ENCODE results near the gene GFAP.

Gene GFAP

DNA sequence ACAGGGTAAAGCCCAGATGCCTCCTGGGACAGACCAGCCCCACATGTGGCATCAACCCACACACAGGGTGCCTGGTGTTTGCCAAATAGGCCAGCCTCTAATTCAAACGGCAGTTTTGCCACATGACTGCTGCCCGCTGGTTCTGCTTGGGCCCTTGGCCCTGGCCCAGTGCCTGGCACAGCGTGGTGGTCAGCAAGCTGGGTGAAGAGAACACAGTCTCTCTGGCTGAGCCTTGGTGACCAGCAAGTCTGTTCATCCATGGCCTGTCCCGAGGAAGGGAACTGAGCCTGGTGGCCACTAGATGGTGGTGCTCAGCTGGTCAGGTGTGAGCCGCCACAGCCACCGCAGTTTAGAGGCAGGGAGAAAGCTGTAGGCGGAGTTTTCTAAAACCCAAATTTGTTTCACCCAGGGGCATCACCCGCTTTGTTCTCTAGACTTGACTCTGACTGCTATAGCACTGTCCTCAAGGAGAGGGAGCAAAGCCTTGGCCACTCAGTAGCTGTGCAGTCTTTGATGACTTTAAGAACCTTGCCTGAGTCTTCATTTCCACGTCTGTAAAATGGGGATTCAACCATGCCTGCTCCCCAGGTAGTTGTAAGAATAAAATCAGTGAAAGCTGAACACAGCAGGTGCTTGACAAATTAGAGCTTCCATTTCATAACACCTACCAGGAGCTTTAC, 4.7 kb upstream of the GFAP start:
- peak overlapping the region; percentile 68 for H2AFZ ChIP-seq (ENCODE audit: low read length)

GRCh38 chr17:44919411-44919810, 4.1 kb upstream of the GFAP start:
- no peak overlapping the region for H3K4me3 ChIP-seq (ENCODE audit: low read length, poor library complexity, severe bottlenecking)
- H3K9me2 ChIP-seq (replicated peaks; ENCODE audit: low read depth, low read length) = no peaks in the 10 kb centered on the region
- H3K79me2 ChIP-seq (ENCODE audit: insufficient read depth, low read length) = no peaks in the 10 kb centered on the region
- H3F3A ChIP-seq (ENCODE audit: low read depth) = 0 out of 2 replicates have a peak, but pooled peaks cover 2% of the 10 kb centered on the region
- no peak overlapping the region for H3K4me2 ChIP-seq (ENCODE audit: low read depth, low read length, poor library complexity, severe bottlenecking)
- no peaks in the 10 kb centered on the region for H3K9me3 ChIP-seq (ENCODE audit: insufficient read depth, low read depth, low read length)
- H4K20me1 ChIP-seq (ENCODE audit: insufficient read depth, low read length, poor library complexity, severe bottlenecking) = no peaks in the 10 kb centered on the region
- no peak overlapping the region for H3K9ac ChIP-seq (ENCODE audit: low read depth, low read length, poor library complexity, severe bottlenecking)
- H2AFZ ChIP-seq (ENCODE audit: low read length) = peak overlapping the region; percentile 68; the same call in 1 of the 2 replicates
- no peaks in the 10 kb centered on the region for H3K36me3 ChIP-seq (ENCODE audit: insufficient read depth, low read length)
- H3K4me1 ChIP-seq (ENCODE audit: insufficient read depth, low read length, poor library complexity, severe bottlenecking) = peaks cover 11% of the 10 kb centered on the region
- TF ChIP-seq EZH2phosphoT487 (IDR thresholded peaks at IDR 0.05; ENCODE audit: borderline replicate concordance) (no peak), CTCF (conservative IDR thresholded peaks at IDR 0.05; ENCODE audit: low read length) (no peak)
- H3K27me3 ChIP-seq (ENCODE audit: insufficient read depth, low read length, poor library complexity, severe bottlenecking) = no peaks in the 10 kb centered on the region

More for the DNA sequence above, 4.7 kb upstream of the GFAP start:
- H3K36me3 ChIP-seq (ENCODE audit: insufficient read depth, low read length) = no peaks in the 10 kb centered on the region
- H3K9me2 ChIP-seq (replicated peaks; ENCODE audit: low read depth, low read length) = no peaks in the 10 kb centered on the region
- no peak overlapping the region for H3K4me3 ChIP-seq (ENCODE audit: low read length, poor library complexity, severe bottlenecking)
- peak overlapping the region; percentile 42 for H3K4me2 ChIP-seq (ENCODE audit: low read depth, low read length, poor library complexity, severe bottlenecking)
- no peak overlapping the region for H3K9ac ChIP-seq (ENCODE audit: low read depth, low read length, poor library complexity, severe bottlenecking)
- H4K20me1 ChIP-seq (ENCODE audit: insufficient read depth, low read length, poor library complexity, severe bottlenecking) = no peaks in the 10 kb centered on the region
- no peaks in the 10 kb centered on the region for H3K79me2 ChIP-seq (ENCODE audit: insufficient read depth, low read length)
- no peaks in the 10 kb centered on the region for H3K9me3 ChIP-seq (ENCODE audit: insufficient read depth, low read depth, low read length)
- no peaks in the 10 kb centered on the region for H3K27me3 ChIP-seq (ENCODE audit: insufficient read depth, low read length, poor library complexity, severe bottlenecking)
- H3K4me1 ChIP-seq (ENCODE audit: insufficient read depth, low read length, poor library complexity, severe bottlenecking) = peaks cover 11% of the 10 kb centered on the region
- H3F3A ChIP-seq (ENCODE audit: low read depth) = 0 out of 2 replicates have a peak, but pooled peaks cover 3% of the 10 kb centered on the region
- TF ChIP-seq EZH2phosphoT487 (IDR thresholded peaks at IDR 0.05; ENCODE audit: borderline replicate concordance) = no peak
- TF ChIP-seq CTCF (conservative IDR thresholded peaks at IDR 0.05; ENCODE audit: low read length) = peak; percentile 89

DNA sequence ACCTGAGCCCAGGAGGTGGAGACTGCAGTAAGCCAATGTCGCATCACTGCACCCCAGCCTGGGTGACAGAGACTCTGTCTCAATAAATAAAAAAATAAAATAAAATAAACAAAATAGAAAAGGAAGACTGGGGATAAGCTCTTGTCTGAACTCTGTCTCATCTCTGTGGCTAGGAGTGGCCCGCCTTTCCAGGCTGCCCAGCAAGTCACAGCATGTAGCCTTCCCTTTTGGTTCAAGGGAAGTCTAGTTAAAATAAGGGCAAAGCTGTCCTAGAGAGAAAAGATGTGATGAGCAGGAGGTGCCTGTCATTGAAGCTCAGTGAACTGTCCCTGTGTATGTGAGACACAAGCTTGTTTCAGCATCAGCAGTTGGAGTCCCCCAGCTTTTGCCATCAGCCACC, 2.7 kb upstream of the GFAP start:
- Histone ChIP-seq H3K4me2 (ENCODE audit: low read depth, low read length, poor library complexity, severe bottlenecking) (no peak overlapping the region), H3K4me1 (ENCODE audit: insufficient read depth, low read length, poor library complexity, severe bottlenecking) (peaks cover 11% of the 10 kb centered on the region), H3K36me3 (ENCODE audit: insufficient read depth, low read length) (no peaks in the 10 kb centered on the region), H3K9me2 (replicated peaks; ENCODE audit: low read depth, low read length) (no peaks in the 10 kb centered on the region), H3K4me3 (ENCODE audit: low read length, poor library complexity, severe bottlenecking) (no peak overlapping the region), H3K9me3 (ENCODE audit: insufficient read depth, low read depth, low read length) (no peaks in the 10 kb centered on the region), H3K9ac (ENCODE audit: low read depth, low read length, poor library complexity, severe bottlenecking) (no peak overlapping the region), H4K20me1 (ENCODE audit: insufficient read depth, low read length, poor library complexity, severe bottlenecking) (no peaks in the 10 kb centered on the region), H3F3A (ENCODE audit: low read depth) (no peaks in the 10 kb centered on the region), H3K27me3 (ENCODE audit: insufficient read depth, low read length, poor library complexity, severe bottlenecking) (no peaks in the 10 kb centered on the region), H2AFZ (ENCODE audit: low read length) (no peak overlapping the region), H3K79me2 (ENCODE audit: insufficient read depth, low read length) (no peaks in the 10 kb centered on the region)
- TF ChIP-seq CTCF (conservative IDR thresholded peaks at IDR 0.05; ENCODE audit: low read length) (no peak), EZH2phosphoT487 (IDR thresholded peaks at IDR 0.05; ENCODE audit: borderline replicate concordance) (no peak)

Measured in Loucy (cell line).